Fibroblast of gingiva (primary cell): ENCODE results near the gene LYAR.

ENCODE experiments used
- DNase-seq: peaks from one replicate; pipeline ENCODE4 v3.0.0-alpha.2; 2011; ENCODE audit warnings: low read depth

Gene LYAR

DNA sequence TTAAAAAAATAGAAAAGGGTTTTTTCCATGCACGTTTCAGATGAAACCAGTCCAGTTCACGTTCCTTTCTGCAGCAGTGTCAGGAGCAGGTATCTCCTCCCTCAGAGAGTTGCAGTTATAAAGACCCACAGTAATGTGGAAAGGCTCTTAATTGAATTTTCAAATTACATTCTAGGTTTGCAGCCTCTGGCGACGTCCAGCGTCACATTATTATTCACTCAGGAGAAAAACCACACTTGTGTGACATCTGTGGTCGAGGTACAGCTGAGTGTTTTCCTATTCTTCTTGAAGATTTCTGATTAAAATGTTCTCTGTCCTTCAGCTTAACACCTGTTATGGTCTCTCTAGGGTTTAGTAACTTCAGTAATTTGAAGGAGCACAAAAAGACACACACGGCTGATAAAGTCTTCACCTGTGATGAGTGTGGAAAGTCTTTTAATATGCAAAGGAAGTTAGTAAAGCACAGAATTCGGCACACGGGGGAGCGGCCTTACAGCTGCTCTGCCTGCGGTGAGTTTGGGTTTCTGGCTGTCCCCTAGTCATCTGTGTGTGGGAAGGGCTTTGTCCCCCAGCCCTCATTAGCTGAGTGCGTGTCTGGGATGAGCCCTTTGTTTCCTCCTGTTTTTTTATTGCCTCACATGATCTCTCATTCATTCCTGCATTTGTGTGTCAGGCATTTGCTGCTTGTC is 25.7 kb upstream of the LYAR start:
- no peak for DNase-seq

DNA sequence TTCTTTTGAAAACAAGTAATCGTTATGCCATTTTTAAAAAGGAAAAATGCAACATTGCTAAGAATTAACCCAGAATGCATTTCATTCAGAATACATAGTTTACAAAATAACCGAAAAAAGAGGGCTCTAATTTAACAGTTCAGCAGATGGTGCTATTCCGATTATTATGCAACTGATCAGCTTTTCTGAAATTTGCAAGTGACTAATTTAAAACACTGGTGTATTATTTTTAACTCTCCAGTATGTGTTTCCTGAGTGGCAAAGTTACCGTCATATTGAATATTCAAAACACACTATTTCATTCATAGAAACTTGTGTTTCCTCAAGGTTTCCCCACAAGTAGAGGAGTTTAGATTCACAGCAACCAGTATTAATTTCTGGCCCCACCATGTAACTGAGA is 21.2 kb upstream of the LYAR start:
- no peak for DNase-seq

DNA sequence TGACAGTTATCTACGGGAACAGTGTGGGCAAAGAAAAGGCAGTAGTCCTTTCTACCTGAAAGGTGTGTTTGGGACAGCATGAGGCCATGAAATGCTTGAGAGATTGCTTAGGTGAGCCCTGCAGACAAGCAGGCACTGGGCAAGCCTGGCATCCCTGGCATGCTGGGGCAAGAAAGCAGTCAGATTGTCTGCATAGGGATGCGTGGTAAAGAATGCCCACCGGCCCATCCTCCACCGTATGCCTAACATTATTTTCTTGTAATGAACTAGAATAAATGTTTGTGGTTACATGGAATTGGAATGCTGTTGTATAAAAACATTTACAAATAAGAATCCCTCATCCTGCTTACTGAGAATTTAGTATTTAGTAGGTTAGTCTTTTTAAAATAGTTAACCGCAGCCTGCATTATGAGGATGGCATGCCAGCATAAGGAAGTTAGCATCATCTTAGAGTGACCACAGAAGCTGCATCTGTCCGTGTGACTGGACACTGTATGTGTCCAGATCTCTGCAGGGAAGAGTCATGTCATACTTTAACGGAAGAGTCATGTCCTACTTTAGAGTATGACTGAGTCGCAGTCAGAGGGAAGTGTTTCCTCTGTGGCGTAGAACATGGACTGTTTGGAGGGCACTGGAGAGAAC is 19.0 kb upstream of the LYAR start:
- peak; percentile 39 for DNase-seq

DNA sequence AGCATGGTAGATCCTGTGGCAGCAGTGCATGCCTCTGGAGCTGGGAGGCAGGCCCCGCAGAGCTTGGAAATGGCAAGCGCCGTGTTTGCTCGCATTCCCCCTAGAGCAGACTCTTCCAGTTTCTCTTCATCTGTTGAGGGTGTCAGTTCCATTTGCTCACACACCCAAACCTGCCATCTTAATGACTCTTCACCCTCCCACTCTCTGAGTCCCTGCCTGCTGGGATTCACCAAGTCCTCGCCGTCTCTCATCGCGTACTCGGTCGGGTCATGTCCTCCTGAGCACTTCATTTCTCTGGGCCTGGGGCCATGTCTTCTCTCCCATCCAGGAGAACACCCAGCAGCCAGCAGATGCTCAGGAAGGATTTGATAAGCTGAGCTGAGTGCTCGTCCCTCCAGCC is 17.0 kb upstream of the LYAR start:
- DNase-seq = no peak

DNA sequence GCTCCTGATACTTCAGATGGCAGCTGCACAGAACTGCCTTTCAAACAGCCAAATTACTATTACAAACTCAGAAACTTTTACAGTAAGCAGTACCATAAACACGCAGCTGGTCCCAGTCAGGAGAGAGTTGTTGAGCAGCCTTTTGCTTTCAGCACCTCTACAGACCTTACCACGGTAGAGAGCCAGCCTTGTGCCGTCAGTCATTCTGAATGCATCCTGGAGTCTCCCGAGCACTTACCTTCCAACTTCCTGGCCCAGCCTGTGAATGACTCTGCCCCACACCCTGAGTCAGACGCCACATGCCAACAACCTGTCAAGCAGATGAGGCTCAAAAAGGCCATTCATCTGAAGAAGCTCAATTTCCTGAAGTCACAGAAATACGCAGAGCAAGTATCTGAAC is 12.5 kb upstream of the LYAR start:
- DNase-seq = no peak

DNA sequence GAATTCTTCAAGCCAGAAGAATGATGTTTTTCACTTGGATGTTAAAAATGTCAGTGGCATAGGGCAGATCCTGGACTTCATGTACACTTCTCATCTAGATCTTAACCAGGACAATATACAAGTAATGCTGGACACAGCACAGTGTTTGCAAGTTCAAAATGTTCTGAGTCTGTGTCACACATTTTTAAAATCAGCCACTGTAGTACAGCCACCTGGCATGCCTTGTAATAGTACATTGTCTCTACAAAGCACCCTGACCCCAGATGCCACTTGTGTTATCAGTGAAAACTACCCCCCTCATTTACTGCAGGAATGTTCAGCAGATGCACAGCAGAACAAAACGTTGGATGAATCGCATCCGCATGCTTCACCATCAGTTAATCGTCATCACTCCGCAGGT is 12.0 kb upstream of the LYAR start:
- DNase-seq = no peak

DNA sequence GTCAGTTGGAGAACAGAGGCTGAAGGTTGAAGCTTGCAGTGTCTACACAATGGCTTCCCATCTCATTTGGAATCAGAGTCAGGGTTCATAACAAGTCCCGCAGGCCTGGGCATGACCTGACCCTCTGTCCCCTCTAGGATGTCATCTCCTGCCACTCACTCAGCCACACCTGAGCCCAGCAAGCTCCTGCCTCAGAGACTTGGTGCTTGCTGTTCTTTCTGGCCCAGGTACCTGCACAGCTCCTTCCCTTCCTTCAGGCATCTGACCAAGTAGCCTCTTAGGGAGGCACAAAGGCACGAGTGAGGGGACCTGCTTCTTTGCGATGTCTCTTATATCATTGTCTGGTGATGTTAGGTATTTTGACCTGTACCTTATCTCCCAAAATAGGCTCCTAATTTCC is 9.1 kb upstream of the LYAR start:
- DNase-seq = no peak

DNA sequence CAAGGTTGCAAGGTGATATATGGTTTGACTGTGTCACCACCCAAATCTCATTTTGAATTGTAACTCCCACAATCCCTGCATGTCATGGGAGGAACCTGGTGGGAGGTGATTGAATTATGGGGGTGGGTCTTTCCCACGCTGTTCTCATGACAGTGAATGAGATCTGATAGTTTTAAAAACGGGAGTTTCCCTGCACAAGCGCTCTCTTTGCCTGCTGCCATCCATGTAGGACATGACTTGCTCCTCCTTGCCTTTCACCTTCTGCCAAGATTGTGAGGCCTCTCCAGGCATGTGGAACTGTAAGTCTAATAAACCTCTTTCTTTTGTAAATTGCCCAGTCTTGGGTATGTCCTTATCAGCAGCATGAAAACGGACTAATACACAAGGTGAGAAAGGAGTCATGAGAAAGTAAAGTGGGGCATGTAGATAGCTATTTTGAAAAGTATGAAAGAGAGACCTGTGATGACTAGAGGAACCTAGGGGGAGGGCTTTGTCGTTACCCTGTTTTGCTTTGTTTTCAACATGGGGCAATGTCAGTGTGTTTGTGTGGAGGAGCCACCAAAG is 6.4 kb upstream of the LYAR start:
- no peak for DNase-seq

DNA sequence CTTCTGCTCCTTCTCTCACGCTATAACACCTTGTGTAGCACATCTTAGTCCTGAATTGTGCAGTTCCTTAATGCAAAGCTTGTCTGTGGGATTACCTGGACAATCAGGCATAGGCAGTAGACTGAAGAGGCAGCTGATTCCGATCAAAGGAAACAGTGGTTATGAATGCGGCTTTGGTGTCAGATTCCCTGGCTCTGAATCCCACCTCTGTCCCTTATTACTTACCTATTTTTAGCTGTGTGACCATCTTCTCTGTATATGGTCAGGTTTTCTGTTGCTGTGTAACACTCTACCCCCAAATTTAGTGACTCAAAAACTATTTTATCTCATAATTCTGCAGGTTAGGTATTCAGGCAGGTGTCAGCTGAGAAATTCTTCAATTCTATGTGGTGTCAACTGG is 3.3 kb upstream of the LYAR start:
- no peak for DNase-seq

DNA sequence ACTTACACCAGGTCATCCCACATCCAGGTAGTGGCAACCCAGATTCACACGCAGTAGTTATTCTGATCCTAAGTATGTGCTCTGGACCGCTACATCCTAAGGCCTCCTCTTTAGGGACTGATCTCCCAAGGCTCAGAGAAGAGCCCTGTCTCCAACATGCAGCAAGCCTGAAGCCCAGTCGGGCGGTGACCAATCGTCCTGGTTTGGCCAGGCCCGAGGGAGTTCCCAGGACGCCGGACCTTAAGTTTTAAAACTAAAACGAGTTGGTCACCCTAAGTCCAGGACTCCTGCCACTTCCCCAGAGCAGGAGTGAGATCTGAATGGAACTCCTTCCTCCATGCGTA is 385 bp downstream of the LYAR start:
- no peak for DNase-seq

DNA sequence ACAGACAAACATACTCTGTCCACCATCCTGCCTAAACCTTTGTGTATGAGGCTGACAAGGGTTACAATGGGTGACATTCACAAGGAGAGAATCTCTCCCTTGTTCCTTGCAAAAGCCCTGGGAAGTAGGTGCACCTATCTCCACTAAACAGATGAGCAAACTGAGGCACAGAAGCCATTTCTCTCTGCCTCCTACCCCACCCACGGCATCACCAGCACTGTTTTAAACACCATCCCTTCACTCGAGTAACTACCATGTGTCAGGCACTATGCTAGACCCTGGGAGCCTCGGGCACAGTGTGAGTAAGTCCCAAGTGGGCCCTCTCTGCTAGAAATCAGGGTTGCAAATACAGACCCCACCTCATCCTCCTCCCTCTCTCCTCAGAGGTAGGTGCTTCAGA is 899 bp downstream of the LYAR start:
- no peak for DNase-seq

DNA sequence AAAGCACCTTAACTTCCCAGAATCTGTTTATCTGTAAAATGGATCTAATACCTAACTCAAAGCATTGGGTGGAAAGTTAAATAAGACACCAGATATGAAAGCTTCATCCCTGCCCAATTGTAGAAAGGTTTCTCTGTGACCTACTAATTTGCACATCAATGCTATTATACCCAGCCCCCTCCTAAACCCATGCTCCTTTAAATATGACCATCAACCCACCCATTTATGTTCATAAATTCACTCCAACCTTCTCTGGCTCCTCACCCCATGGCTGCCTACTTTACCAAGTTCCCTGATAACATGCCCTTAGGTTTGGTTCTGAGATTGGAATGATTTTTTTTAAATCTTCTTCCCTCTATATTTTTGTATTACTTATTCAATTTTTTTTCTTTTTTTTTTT is 1.9 kb downstream of the LYAR start:
- DNase-seq = no peak

DNA sequence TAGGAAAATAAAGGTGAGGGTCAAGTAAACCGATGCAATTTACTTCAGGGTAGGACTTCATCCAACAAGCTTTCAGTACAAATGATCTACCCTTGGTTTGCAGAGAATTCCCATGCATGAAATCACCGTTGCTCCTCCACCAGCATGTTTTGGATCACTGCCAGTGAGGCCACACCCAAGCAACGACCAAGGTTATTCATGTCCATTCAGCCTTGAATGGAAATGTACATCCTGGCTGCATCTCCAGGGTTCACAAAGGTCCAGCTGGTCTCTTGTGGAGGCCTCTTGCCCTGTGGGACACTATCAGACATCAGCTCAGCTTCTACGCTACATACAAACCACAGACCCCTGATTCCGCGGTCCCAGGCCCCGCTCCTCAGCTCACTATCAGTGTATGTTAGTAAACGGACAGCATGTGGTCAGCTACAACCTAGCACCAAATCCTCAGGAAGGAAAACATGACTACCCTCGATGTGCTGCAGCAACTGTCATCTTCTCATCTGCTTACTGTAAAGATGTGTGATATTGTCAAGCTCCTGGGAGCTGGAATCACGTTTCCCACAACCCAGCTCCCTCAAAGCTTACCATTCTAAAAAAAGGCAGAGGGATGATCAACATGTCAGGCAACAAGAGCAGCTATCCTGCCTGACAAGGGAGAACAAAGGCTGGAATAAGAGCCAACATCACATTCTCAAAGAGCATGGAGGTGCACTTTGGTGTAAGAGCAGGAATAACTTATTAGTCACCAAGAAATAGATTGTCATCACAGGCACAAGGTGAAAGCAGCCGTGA is 4.9 kb downstream of the LYAR start:
- DNase-seq = no peak

DNA sequence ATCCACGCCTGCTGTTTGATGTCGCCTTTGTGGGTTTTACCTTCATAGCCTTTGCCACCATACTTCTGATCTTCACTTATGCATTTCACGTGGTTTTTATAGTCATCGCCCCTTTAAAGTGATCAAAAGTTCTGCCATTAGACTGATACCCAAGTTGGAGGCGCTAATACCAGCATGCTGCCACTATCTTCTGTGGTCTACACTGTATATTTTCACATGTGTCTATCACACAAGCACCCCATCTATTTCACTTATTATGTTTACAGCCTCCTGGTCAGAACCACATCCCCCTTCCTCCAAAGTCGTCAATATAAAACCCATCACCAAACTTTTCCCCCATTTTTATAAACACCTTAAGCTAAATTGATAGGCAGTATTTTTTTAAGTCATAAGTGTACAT is 8.2 kb downstream of the LYAR start:
- DNase-seq = no peak

DNA sequence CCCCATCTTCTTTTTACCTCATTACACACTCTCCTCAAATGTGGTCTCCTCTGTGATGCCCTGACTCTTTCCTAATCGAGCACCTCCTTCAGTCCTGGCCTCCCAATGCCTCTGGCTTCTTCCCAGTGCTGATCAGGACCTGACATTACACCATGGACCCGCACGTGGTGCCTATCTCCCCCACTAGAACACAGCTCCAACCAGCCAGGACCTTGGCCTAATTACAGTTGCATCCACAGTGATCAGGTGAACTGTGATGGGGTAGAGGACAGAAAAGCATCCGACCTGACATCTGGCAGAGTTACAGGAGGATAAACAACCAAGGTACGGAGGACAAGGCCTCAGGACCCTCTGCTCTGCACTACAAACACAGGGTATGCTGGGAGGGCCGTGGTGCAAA is 12.4 kb downstream of the LYAR start:
- DNase-seq = no peak

DNA sequence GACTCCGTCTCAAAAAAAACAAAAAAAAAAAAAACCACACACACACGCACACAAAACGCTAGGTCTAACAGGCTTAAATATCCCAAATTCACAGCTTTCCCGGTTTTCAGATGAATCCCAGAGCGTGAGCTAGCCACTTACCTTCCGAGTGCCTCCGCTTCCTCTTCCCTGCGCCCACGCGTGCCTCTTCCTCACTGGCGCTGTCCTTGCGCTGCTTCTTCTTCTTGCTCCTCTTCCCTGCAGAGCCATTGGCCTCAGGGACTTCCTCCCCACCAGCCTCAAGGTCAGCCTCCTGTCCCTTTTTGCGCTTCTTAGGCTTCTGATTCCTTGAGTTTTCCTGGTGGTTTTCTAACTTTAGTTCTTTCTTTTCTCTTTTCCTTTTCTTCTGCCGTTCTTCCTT is 15.7 kb downstream of the LYAR start:
- DNase-seq = no peak

DNA sequence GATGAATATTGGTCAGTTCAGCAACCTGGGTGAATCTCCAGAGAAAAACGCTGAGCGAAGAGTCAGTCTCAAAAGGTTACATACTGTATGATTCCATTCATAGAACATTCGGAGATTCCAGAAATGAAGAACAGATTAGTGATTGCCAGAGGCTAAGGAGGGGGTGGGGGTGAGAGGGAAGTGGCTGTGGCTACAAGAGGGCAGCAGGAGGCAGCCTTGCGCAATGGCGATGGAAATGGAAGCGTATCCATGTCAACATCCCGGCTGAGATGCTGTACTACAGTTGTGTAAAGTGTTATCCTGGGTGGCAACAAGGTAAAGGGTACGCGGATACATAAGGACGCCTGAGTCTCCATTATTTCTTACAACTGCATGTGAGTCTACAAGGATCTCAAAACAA is 18.0 kb downstream of the LYAR start:
- DNase-seq = peak; percentile 57

DNA sequence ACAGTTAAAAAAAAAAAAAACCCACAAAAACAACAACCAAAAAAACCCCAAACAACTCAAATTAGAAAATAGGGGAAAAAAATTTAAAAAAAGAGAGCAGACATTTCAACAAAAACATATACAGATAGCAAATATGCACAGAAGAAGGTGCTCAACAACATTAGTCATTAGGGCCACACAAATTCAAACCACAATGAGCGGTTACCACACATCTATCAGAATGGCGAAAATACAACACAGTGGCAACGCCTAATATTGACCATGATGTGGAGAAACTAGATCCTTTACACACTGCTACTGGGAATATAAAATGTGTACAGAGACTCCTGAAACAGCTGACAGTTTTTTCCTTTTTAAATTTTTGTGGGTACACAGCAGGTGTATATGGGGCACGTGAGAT is 19.4 kb downstream of the LYAR start:
- no peak for DNase-seq

DNA sequence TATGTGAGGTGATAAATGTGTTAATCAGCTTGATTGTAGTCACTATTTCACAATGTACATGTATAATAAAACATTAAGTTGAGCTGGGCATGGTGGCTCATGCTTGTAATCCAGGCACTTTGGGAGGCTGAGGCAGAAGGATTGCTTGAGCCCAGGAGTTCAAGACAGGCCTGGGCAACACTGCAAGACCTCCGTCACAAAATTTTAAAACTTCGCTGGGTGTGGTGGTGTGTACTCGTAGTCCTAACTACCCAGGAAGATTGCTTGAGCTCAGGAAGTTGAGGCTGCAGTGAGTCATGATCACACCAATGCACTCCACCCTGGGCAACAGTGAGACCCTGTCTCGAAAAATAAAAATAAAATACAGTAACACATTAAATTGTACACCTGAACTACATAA is 20.1 kb downstream of the LYAR start:
- DNase-seq = no peak

DNA sequence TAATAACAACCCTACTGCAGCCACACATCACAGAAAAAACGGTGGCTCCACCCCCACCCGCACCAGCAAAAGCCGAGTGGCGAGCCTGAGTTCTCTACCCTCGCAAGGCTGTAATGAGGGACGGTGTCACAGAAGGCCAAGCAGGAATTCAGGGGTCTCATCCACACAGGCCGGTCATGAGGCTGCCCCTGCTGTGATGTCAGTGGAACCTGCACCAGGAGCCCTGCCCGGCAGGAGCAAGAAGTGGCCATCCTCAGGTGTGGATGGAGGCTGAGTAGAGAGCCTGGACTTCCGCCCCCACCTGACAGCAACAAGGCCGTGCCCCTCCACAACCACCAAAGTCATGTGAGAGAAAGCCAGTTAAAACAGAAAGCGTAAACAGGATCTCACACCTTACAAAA is 20.6 kb downstream of the LYAR start:
- no peak for DNase-seq

DNA sequence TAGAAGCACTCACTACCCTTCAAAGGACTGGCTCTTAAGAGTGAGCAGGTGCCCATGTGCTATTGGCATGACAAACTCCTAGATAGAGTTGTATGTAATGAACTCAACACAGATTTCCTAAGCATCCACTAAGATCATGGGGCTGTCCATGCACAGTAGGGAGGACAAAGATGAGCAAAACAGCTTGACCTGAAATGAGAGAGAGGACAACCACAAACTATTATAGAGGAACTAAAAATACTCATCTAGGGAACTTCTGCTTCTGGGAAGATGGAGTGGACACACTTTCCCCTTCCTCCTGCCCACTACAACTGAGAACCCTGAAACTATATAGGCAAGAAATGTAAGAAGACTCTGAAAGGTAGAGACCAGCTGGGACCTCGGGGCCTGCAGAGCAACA is 21.2 kb downstream of the LYAR start:
- no peak for DNase-seq

DNA sequence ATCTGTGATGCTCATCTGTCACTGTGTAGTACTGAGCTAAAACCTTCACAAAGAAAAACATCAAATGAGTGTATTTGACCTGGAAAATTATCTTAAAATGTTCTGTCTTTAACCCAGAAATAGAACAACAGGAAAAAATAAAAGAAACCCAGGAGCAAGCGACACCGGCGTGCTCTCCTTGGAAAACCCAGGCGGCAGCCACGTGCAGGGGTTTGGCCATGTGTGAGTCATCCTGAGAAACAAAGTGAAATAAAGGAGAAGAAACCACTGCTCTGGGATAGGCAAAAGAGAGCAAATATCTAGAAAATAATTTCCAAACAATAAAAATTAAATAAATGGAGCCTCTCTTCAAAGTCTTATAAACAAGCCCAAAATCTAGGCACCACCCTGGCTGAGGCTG is 22.0 kb downstream of the LYAR start:
- DNase-seq = no peak

DNA sequence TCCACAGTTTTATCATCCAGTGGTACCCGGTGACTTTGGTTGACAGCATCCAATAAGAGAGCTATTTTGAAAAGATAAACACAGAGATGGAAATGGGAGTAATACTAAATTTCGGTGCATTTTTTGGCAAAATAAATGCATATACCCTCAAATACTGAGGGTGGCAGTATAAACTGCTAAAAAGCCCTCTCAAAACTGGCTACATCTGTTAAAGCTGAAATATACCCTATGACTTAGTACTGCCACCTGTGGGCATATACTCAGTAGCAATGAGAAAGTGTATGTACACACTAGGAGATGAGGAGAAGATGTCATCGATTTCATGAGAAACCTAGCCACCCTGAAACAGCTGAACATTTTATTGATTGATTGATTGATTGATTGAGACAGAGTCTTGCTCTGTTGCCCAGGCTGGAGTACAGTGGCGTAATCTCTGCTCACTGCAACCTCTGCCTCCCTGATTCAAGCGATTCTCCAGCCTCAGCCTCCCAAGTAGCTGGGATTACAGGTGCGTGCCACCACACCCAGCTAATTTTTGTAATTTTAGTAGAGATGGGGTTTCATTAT is 29.7 kb downstream of the LYAR start:
- peak; percentile 64 for DNase-seq
